Mononuclear cell (primary cell): ENCODE measurements around the gene PTH1R. TPM values are rescaled to one million over a fixed set of nuclear protein-coding genes. Genes with fewer than 3 reads are reported as not detected.

Experiments
- H3K27me3 ChIP-seq: 2 replicates; pipeline ENCODE4 v1.6.0; 2011; ENCODE audit warnings: low read length, control low read depth; ENCODE audit not compliant: insufficient read depth
- H3K4me1 ChIP-seq: 2 replicates; pipeline ENCODE4 v1.5.1; 2011; ENCODE audit warnings: mild to moderate bottlenecking, low read length, control low read depth; ENCODE audit not compliant: insufficient read depth
- H3K4me3 ChIP-seq: 2 replicates; pipeline ENCODE4 v1.5.1; 2011; ENCODE audit warnings: mild to moderate bottlenecking, low read length, moderate library complexity
- H3K9me3 ChIP-seq: 2 replicates; pipeline ENCODE4 v1.5.1; 2011; ENCODE audit warnings: low read depth, mild to moderate bottlenecking, control low read depth, low read length
- total RNA-seq: library from RNA; depleted of rRNA; stranded (reverse); fragments of >200 nt; gene quantifications from one replicate; pipeline ENCODE4 v1.2.3, GENCODE V29; 2012

Gene PTH1R
- total RNA-seq, 1 donor = not detected

DNA sequence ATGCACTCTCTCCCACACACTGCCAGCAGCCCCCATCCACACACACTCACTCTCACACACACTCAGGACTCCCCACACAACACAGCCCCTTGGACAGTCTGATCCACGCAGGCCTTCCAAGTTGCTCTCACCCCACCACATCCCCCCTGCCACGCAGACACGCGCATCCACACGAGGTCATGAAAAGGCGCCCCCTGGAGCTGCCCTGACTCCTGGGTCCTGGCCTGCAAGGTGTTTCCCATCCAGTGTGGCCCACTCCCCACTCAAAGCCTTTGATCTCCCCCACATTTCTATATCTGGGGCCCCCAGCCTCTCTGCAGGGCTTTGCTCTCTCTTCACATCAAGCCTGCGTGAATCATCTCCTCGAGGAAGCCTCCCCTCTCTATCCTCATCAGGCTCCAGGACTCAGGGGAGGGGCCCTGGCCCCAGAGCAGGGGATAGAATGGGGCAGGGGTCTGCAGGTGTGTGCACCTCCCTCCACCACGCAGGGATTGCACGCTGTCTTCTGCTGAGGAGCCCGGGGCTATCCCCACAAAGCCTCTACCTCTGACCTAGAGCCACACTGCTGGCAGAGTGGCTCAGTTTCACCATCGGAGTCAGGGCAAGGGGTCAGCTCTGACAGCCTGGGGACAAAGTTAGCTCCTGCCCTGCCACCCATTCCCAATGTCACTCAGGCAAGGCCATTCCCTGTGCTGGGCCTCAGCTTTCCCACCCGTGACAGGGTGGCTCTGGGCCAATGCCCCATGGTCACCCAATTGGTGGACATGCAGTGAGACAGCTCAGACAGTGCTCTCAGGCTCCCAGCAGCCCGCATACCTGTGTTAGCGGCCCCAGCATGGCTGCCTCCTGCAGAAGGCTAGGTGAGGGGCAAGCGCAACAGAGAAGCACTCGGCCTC, 20.7 kb upstream of the PTH1R start:
- Histone ChIP-seq H3K9me3 (no peaks in the 10 kb centered on the region), H3K27me3 (no peaks in the 10 kb centered on the region), H3K4me3 (no peak overlapping the region), H3K4me1 (no peaks in the 10 kb centered on the region)

DNA sequence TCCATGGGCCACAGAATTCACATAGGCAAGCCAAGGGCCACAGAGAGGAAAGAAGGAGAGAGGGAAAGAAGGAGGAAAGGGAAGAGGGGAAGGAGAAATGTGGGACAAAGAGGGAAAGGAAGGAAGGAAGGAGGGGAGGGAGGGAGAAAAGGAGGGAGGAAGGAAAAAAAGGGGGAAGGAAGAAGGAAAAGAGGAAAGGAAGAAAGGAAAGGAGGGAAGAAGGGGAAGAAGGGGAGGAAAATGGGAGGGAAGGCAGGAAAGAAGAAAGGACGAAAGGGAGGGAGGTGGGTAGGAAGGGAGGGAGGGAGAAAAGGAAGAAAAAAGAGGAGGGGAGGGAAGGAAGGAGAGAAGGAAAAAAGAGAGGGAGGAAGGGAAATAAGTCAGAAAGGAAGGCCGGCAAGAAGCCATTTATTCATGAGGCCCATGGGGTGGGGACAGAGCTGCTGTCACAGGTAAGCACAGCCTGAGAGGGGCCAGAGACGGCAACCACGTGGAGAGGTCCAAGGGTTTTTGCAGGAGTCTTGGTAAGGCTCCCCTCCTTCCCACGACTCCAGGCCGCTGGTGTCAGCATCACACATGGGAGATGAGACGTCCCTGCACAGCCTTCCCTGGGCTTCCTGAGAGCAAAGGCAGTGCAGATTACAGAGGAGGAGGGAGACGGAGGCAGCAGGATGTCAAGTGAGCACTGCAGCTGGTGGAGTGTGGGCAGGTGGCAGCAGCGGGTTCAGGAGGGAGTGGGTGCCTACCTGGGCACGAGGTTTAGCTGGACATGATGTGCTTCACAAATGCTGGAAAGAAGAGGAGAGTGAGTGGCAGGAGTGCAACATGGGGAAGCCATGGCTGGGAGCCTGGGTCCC, 19.8 kb upstream of the PTH1R start:
- no peaks in the 10 kb centered on the region for H3K9me3 ChIP-seq
- H3K27me3 ChIP-seq = no peaks in the 10 kb centered on the region
- no peak overlapping the region for H3K4me3 ChIP-seq
- no peaks in the 10 kb centered on the region for H3K4me1 ChIP-seq

DNA sequence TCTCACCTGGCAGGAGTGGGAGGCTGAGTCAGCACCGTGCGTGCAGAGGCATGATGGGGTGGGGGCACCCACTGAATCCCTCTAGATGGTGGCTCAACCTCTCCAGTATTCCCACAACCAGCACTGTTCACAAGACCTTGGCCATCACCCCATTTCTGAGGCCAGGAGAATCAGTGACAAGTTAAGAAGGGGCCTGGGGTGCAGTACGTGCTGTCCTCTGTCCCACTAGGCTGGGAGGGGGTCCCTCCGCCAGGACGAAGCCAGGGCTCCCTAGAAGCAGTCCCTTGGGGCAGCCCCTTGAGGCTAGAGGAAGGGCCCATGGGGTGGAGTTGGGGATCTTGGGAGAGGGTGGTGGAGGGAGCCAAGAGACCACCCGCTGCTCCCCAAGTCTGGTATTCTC, 19.1 kb upstream of the PTH1R start:
- Histone ChIP-seq H3K4me3 (no peak overlapping the region), H3K4me1 (no peaks in the 10 kb centered on the region), H3K27me3 (no peaks in the 10 kb centered on the region), H3K9me3 (no peaks in the 10 kb centered on the region)

DNA sequence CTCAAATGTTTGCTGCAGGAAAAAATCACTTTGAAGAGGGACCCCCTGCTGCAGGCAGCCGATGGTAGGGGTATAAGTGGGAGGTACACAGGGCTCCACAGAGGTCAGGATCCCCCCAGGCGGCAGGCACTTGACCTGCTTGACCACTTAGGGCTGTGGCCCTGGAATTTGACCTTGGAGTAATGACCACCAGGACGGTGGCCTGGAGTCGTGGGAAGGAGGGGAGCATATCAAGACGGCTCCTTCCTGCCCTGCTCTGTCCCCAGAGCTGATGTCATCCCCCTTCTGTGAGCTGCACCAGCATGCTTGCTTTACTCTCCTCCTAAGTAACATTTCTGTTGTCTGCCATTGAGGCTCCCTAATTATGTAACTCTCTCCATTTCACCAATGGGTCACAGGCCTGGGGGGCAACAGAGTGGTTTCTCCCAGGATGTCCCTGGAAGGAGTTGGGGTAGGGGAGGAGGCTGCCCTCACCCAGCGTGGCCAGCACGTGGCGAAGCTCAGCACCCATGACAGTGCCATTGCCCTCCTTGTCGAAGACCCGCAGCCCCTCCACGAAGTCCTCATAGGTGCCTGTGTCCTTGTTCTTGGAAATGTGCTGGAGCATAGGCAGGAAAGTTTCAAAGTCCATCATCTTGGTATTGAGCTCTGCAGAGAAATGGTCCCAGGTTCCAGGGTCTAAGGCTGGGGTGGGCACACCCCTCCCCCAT, 18.4 kb upstream of the PTH1R start:
- H3K4me1 ChIP-seq = no peaks in the 10 kb centered on the region
- no peaks in the 10 kb centered on the region for H3K27me3 ChIP-seq
- H3K4me3 ChIP-seq = no peak overlapping the region
- H3K9me3 ChIP-seq = no peaks in the 10 kb centered on the region

DNA sequence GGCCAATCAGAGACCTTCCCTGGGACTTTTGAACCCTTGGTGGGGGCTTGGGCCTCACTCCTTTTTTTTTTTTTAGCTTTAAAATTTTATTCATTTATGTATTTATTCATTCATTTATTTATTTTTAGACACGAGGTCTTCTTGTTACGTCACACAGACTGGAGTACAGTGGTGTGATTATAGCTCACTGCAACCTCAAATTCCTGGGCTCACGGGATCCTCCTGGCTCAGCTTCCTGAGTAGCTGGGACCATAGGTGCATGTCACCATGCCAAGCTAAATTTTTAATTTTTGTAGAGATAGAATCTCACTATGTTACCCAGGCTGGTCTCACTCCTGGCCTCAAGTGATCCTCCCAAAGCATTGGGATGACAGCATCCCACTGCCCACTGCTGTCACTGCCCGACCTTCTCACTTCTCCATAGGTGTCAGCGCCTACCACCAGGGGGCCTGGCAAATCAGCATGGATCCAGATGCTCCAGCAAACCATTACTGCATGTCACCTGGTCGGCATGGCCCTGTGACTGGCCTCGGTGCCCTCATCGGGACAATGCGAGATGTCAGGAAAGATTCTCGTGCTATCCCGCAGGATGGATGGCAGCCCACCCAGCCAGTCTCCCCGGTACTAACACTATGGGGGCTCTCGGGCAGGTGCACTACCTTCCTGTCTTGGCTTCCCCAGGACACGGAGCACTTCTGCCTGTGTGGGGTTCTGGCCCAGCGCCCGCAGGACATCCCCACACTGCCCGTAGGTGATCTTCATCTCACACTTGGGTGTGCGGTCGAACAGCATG, 17.3 kb upstream of the PTH1R start:
- Histone ChIP-seq H3K4me3 (no peak overlapping the region), H3K9me3 (no peaks in the 10 kb centered on the region), H3K27me3 (no peaks in the 10 kb centered on the region), H3K4me1 (peaks cover 6% of the 10 kb centered on the region)

DNA sequence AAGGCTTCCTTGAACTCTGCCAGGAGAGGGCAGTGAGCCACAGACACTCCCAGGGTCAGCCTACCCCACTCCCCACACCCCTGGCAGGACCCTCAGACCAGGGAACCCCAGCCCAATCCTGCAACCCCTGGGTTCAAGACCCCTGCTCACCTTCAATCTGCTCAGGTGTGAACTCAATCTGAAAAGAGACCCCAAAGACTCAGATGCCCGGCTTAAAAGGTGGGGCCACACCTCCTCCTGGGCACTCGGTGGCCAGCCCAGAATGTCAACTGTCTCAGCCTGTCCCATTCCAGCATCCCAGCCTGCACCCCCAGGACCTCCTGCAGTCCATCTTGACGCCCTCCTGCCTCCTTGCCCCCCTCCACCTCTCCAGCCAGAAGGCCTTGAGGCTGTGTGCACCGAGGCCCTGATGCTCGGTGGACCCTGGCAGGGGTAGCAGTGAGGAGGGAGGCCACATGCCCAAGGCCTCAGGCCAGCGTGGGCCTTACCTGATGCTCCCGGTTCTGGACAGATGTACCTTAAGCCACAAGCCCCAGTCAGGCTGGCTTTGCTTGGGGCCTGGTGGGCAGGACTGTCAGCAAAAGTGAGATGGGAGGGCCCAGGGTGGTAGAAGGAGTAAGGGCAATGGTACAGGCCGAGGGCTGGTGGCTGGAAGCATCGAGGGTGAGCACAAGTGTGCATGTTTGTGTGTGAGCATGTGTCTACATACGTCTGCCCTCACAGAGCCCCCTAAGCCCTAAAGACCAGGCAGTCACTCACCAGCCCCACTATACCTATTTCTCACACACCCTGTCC, 16.5 kb upstream of the PTH1R start:
- Histone ChIP-seq H3K9me3 (no peaks in the 10 kb centered on the region), H3K27me3 (no peaks in the 10 kb centered on the region), H3K4me3 (no peak overlapping the region), H3K4me1 (peaks cover 10% of the 10 kb centered on the region)

DNA sequence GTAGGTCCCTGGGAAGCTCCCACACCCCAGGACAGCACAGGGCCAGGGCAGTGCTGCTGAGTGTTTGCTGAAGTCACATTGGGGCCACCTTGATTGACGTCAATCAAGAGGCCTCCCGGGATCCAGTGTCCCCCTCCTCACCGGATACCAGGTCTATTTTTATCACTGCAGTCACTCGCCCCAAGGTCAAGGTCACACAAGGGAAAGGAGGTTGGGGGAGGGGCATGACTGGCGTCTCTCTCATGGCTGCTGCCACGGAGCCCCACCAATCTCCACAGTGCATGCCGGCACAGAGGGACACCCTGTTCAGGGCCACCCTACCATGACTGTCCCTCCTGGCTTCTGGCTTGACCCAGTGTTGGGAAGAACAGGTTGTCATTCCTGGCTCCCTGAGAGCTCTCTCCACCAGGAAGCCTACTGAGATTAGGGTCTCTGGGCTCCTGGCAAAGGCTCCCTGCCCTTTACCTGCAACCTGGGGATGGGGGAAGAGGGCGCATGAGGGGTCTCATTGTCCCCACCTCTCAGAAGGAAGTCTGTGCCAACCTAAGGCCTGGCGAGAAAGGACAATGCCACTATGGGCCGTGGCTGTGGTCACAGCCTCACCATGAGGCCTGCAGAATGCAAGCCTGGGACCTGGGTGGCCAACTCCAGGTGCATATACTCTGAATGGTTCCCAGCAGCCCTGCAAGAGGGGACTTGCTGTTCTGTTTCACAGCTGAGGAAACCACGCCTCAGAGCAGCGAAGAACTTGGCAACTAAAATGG, 15.7 kb upstream of the PTH1R start:
- Histone ChIP-seq H3K4me1 (peaks cover 10% of the 10 kb centered on the region), H3K4me3 (no peak overlapping the region), H3K27me3 (no peaks in the 10 kb centered on the region), H3K9me3 (no peaks in the 10 kb centered on the region)

DNA sequence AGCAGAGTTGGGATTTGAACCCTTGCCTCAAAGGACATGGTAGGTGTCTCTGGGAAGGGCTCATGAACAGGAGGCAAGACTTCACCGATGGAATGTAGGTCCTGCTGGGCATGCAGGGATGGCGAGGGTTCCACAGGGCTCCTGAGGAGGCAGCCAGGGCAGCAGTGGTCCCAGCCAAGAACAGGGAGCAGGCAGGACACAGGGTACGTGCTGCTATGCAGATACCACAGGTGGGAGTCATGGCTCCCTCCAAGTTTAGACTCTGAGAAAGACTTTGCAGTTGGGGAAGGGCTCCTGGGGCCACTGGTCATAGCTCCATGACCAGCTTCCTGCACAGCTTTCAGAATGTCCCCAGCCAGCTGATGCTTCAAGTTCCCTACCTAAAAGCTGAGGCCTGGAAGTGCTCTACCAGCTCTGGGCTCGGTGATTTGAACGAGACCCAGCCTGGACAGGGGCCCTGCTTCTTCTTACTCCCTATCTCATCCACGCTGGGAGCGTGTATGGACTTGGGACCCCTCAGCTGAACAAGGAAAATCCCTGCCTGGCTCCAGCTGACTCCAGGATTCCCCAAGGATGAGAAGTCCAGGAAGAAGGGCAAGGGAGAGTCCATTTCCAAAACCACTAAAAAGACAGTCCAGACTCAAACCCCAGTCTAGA, 15.0 kb upstream of the PTH1R start:
- peaks cover 10% of the 10 kb centered on the region for H3K4me1 ChIP-seq
- no peak overlapping the region for H3K4me3 ChIP-seq
- H3K9me3 ChIP-seq = no peaks in the 10 kb centered on the region
- no peaks in the 10 kb centered on the region for H3K27me3 ChIP-seq

DNA sequence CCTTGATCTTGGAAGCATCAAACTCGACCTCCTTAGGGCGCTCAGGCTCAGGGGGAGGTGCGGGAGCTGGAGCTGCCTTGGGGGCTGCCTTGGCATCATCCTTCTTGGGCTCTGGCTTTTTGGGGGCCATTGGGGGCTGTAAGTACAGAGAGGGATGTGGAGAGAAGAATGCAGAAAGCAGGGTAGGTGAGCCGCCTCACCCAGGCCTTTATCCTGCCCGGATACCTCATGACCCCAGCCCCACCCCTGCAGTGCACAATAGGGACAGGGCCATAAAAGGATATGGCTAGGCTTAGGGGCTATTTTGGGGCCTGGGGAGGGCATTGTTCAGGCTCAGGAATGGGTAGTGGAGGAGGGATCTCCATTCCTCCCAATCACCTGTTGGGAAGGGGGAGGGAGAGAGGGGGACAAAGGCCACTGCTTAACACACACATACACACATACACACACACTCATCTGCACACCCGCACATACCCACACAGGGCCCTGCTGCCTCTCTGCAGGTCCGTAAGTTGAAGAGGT, 14.2 kb upstream of the PTH1R start, which contains the start of gene MYL3:
Gene MYL3 (minus strand): TSS at position 184 of the 522 bp plus-strand sequence. CDS start 54 bp downstream, at position 130.
- H3K27me3 ChIP-seq = no peaks in the 10 kb centered on the region
- no peak within 1 kb of the TSS for H3K4me3 ChIP-seq
- no peaks in the 10 kb centered on the region for H3K9me3 ChIP-seq
- peaks cover 10% of the 10 kb centered on the region for H3K4me1 ChIP-seq

DNA sequence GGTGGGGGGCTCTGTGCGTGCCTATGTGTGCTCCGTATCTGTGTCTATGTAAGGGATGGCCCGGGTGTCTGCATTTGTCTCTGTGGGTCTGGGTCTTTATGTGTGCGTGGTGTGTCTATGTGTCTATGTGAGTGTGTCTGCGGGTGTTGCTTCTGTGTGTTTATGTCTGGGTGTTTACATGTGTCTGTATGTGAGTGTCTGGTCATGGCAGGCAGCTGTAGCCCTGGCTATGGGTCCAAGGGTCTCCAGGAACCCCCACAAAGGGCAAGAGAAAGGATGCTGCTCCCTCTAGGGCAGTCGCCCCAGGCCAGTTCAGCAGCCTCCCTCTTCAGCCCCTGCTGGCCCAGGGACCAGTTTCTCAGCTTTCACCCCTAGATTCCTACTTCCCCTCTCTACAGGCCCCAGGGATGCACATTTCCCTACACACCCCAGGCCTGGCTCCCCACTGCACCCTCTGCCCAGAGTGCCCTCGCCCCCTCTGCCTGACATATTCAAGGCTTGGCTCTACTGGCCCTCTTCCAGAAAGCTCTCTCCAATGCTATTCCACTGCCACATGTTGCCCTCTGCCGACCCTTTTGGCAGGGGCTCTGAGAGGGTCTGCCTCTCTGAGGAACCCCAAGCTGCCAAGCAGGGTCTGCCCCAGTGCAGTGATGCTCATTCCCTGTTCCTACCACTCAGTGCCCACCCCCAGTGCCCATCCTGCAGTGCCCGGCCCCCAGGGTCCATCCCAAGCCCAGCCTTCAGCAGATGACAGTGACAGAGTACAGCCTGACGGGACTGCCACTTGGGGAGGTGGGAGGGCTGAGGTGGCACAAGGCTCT, 13.2 kb upstream of the PTH1R start:
- Histone ChIP-seq H3K9me3 (no peaks in the 10 kb centered on the region), H3K27me3 (no peaks in the 10 kb centered on the region), H3K4me3 (no peak overlapping the region), H3K4me1 (peaks cover 10% of the 10 kb centered on the region)

DNA sequence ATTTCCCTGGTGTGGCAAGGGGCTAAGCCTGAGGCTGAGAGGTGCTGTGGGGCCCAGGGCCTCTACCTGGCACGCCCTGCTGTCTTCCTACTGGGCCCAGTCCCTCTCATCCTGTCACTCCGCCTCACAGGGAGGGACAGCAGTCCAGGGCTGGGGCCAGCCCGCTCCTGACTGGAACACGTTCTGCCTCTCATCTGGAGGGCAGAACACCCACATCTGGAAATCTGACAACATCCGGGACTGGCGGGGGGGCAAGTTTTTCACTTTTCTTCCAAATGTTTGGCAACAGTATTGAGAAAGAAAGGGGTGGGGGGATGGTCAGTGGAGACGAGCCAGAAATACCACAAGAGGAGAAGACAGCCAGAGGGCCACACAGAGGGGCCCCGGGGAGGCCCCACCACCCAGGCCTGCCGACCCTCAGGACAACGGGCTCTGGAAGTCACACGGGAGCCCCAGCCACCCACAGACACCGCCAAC, 12.5 kb upstream of the PTH1R start:
- H3K9me3 ChIP-seq = no peaks in the 10 kb centered on the region
- no peak overlapping the region for H3K4me3 ChIP-seq
- peaks cover 10% of the 10 kb centered on the region for H3K4me1 ChIP-seq
- H3K27me3 ChIP-seq = no peaks in the 10 kb centered on the region

DNA sequence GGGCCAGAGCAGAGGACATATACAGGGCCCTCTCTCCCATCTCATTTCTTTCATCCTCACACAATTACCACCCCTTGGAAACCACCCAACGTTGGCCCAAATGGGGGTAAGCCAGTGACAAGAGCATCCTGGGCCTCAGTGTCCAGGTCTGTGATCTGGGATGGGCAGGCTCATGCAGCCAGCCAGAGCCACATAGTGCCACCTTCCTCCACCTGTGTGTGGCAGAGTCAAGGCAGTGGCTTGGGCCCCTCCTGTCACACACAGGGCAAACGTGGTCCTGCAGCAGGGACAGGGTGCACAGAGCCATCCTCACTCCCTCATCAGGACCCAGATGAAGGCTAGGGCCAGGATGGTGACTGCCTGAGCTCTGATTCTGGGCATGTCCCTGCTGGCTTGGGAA, 12.0 kb upstream of the PTH1R start:
- Histone ChIP-seq H3K27me3 (no peaks in the 10 kb centered on the region), H3K4me3 (no peak overlapping the region), H3K9me3 (no peaks in the 10 kb centered on the region), H3K4me1 (peaks cover 10% of the 10 kb centered on the region)
